K562 (cell line): ENCODE data around the gene WASHC4. TPM values are rescaled to one million over a fixed set of nuclear protein-coding genes. Genes with fewer than 3 reads are reported as not detected.

ENCODE experiments used
- ATAC-seq: fragments of 200-7000 bp; cut with Tn5 transposase; 3 replicates; pipeline ENCODE4 v1.9.1; 2020; ENCODE audit warnings: moderate library complexity
- BruUV-seq: library from RNA; stranded (reverse); fragments of 400-500 nt; replicated peaks from 2 replicates; lab custom pipeline; 2021; lab: Mats Ljungman, UMichigan
- CTCF ChIA-PET: fragments of 300-600 bp; formaldehyde crosslinking; extraction: SDS; loops from one replicate; lab custom pipeline; 2021; ENCODE audit warnings: low intra/inter-chr PET ratio; lab: Yijun Ruan, JAX
- POLR2A ChIA-PET: fragments of 300-600, 350-650 bp; sonication (Branson Sonifier 250); formaldehyde crosslinking; extraction: SDS; loops from one replicate; lab custom pipeline; 2021; ENCODE audit warnings: antibody characterized with exemption, inconsistent platforms; lab: Yijun Ruan, JAX
- DNase-seq, 4 experiments: peaks; one replicate each; pipeline versions ENCODE4 v3.0.0 to v3.0.0-alpha.2; 2011 to 2018; ENCODE audit warnings: low spot score in 3 of 4, mixed read lengths in 3 of 4; ENCODE audit errors: extremely low read depth in 1 of 4
- FAIRE-seq: peaks from 2 replicates; lab custom pipeline; 2011; peaks lifted over from hg19 to GRCh38; lab: Jason Lieb, UNC
- H2AFZ ChIP-seq: 2 replicates; pipeline ENCODE4 v1.6.0; 2011; ENCODE audit warnings: low read depth, low read length, control low read depth, inconsistent platforms
- H3K27ac ChIP-seq: fragments of 200-600 bp; 3 replicates; pipeline ENCODE4 v1.8.0; 2011; ENCODE audit warnings: low read depth, mild to moderate bottlenecking, control low read depth, inconsistent platforms, low read length, moderate library complexity, mixed read lengths; ENCODE audit errors: extremely low read depth
- H3K27me3 ChIP-seq, 2 experiments: fragments of 300-600 bp in 1 of 2; 2 replicates in 1 of 2; 3 replicates in 1 of 2; pipeline versions ENCODE4 v1.6.0 to v1.8.0; 2011; ENCODE audit warnings: inconsistent platforms in 2 of 2, low read length in 2 of 2, mild to moderate bottlenecking in 1 of 2, mixed read lengths in 1 of 2, moderate library complexity in 1 of 2; ENCODE audit not compliant: control insufficient read depth in 2 of 2, insufficient read depth in 2 of 2
- H3K36me3 ChIP-seq: fragments of 300-600 bp; 3 replicates; pipeline ENCODE4 v1.8.0; 2011; ENCODE audit warnings: mild to moderate bottlenecking, low read length, inconsistent platforms; ENCODE audit not compliant: control insufficient read depth, insufficient read depth
- H3K4me1 ChIP-seq, 2 experiments: fragments of 200-600 bp in 1 of 2; replicated peaks in 1 of 2; 2 replicates in 1 of 2; 3 replicates in 1 of 2; pipeline versions ENCODE4 v1.5.1 to v1.8.0; 2011; ENCODE audit warnings: inconsistent platforms in 2 of 2, low read length in 2 of 2, mild to moderate bottlenecking in 1 of 2, mixed read lengths in 1 of 2, moderate library complexity in 1 of 2; ENCODE audit not compliant: control insufficient read depth in 2 of 2, insufficient read depth in 2 of 2
- H3K4me2 ChIP-seq: 2 replicates; pipeline ENCODE4 v1.6.1; 2011; ENCODE audit warnings: low read length, control low read depth, inconsistent platforms, mixed read lengths; ENCODE audit not compliant: insufficient read depth
- H3K4me3 ChIP-seq: fragments of 200-600 bp; sonication (generic), shearing (Covaris generic); 2 replicates; pipeline ENCODE4 v1.5.1; 2016; ENCODE audit warnings: control low read depth, inconsistent platforms
- H3K79me2 ChIP-seq: fragments of 200-600 bp; 3 replicates; pipeline ENCODE4 v1.8.0; 2011; ENCODE audit warnings: low read length, inconsistent platforms; ENCODE audit not compliant: control insufficient read depth, insufficient read depth
- H3K9ac ChIP-seq, 2 experiments: 2 replicates each; pipeline versions ENCODE4 v1.6.0 to v1.6.1; 2011; ENCODE audit warnings: low read depth in 2 of 2, low read length in 2 of 2, control low read depth in 1 of 2, inconsistent platforms in 1 of 2, mild to moderate bottlenecking in 1 of 2, mixed read lengths in 1 of 2; ENCODE audit not compliant: insufficient read depth in 1 of 2
- H3K9me1 ChIP-seq: one replicate; pipeline ENCODE4 v1.6.0; 2011; ENCODE audit warnings: inconsistent platforms, mild to moderate bottlenecking, low read length, moderate library complexity; ENCODE audit not compliant: control insufficient read depth, insufficient read depth
- H3K9me3 ChIP-seq: replicated peaks from 2 replicates; pipeline ENCODE4 v1.5.1; 2011; ENCODE audit warnings: low read depth, low read length, inconsistent platforms; ENCODE audit not compliant: control insufficient read depth, insufficient read depth
- H4K20me1 ChIP-seq: replicated peaks from 2 replicates; pipeline ENCODE4 v1.6.1; 2011; ENCODE audit warnings: low read length, inconsistent platforms, mixed read lengths; ENCODE audit not compliant: control insufficient read depth, insufficient read depth
- CREB1 ChIP-seq, 2 experiments: sonication (generic) in 1 of 2; formaldehyde crosslinking in 1 of 2; IDR thresholded peaks; 2 replicates each; pipeline versions ENCODE4 v1.6.1 to v1.8.0; 2012 to 2022; ENCODE audit warnings: inconsistent platforms in 1 of 2, mild to moderate bottlenecking in 1 of 2, missing genetic modification reagents in 1 of 2, moderate library complexity in 1 of 2
- ELF2 ChIP-seq: fragments of 250-450 bp; sonication (Bioruptor Pico); IDR thresholded peaks from 2 replicates; pipeline ENCODE4 v1.5.0; 2021; ENCODE audit warnings: mild to moderate bottlenecking
- MAFG ChIP-seq: fragments of 450-650 bp; conservative IDR thresholded peaks from 2 replicates; pipeline ENCODE4 v1.6.1; 2016; ENCODE audit warnings: missing genetic modification characterization, missing compliant biosample characterization
- TCF3 ChIP-seq: sonication (generic); formaldehyde crosslinking; IDR thresholded peaks from 2 replicates; pipeline ENCODE4 v1.4.0; 2020; ENCODE audit warnings: mild to moderate bottlenecking, missing genetic modification reagents
- WGBS: fragments of 100-300 bp; shearing (Covaris generic); methylation state at CpG from one replicate; pipeline ENCODE4 v1.1.6; 2016; ENCODE audit warnings: low coverage, mixed read lengths; ENCODE audit not compliant: insufficient coverage; ENCODE audit errors: missing lambda C conversion rate; 5-methylcytosine and 5-hydroxymethylcytosine counted together
- in situ Hi-C: fragments of 300-500 bp; cut with MboI; formaldehyde crosslinking; loops from 4 replicates; pipeline ENCODE4 v1.15.0; 2018; ENCODE audit warnings: inconsistent platforms, mixed read lengths
- intact Hi-C: fragments of 100-400 bp; cut with micrococcal nuclease; formaldehyde crosslinking; loops from 2 replicates; pipeline ENCODE4 v1.14.2; 2022
- polyA plus RNA-seq, 8 experiments: library from polyadenylated mRNA; depleted of rRNA in 4 of 8; stranded (reverse) in 5 of 8; unstranded in 3 of 8; fragments of >200 nt; fragmentation: Nextera tagmentation in 2 of 8; fragmentation: Illumina TruSeq in 1 of 8; extraction: Ambion mirVana in 2 of 8; extraction: Trizol in 1 of 8; gene quantifications; 2 replicates each; pipeline versions ENCODE4 v1.2.1 to v1.2.3, GENCODE V29; 2011 to 2014; ENCODE audit warnings: inconsistent platforms in 1 of 8, missing spikeins in 1 of 8
- total RNA-seq, 7 experiments: library from RNA; depleted of rRNA in 6 of 7; stranded (reverse); fragments of >200 nt in 6 of 7; fragmentation: Illumina TruSeq in 2 of 7; extraction: Trizol in 2 of 7; gene quantifications; 2 replicates each; pipeline versions ENCODE4 v1.2.1 to v1.2.3, GENCODE V29; 2011 to 2021; ENCODE audit warnings: low replicate concordance in 1 of 7

The WASHC4 gene
- total and polyA plus RNA-seq, 9 of the 15 experiments (the other 6 are each of a cell fraction or from before 2014, with no cell fraction given), result 12.5 to 38.5 (median 21.3) TPM

- Histone ChIP-seq H2AFZ (no peak overlapping the region), H3K9me3 (no peaks in the 10 kb centered on the region), H3K4me2 (no peak overlapping the region; the same call in 1 of the 2 replicates), H3K79me2 (no peaks in the 10 kb centered on the region), H3K4me3 (no peak overlapping the region), H3K36me3 (peaks cover 29% of the 10 kb centered on the region), H3K9me1 (no peaks in the 10 kb centered on the region), H3K27ac (0 out of 3 replicates have a peak overlapping the region, but pooled peaks have one; percentile 18), H3K27me3 (no peaks in the 10 kb centered on the region), H3K9ac (peak overlapping the region in 1 of 2 experiments; percentile 3; a peak in 1 of 4 replicates), H3K4me1 (peaks cover 0 to 10% of the 10 kb centered on the region in 2 experiments; a peak in 3 of 5 replicates), H4K20me1 (no peaks in the 10 kb centered on the region)
- peak; percentile 62 for ATAC-seq
- no TSS peak for BruUV-seq
- FAIRE-seq, result no peak
- in situ Hi-C loops, result no loop called here
- ChIA-PET POLR2A (interaction anchor here (0.9 to 1.4 kb wide), 4 partner anchors 11 to 439 kb away, joined by 3 to 6 read pairs (median 4); no protein-coding TSS in a partner anchor), CTCF (no interaction called here)
- peak in 1 of 4 experiments; percentile 27 for DNase-seq
- TF ChIP-seq MAFG (tag) (no peak), ELF2 (CRISPR knock-in tag) (no peak), TCF3 (CRISPR knock-in tag) (peak; percentile 26; the same call in 1 of the 2 replicates), CREB1 (IDR thresholded peaks at IDR 0.05) (no peak), CREB1 (CRISPR knock-in tag; IDR thresholded peaks at IDR 0.05) (no peak)
- intact Hi-C loops, result no loop called here
- 32% methylated on average over 6 of the region's 6 CpGs for WGBS
These were observed 64.3 kb downstream of the WASHC4 start for GRCh38 chr12:105171691-105172436.
